HG03558 (cell line): ENCODE data around the gene SCGB2A2.

Experiments
- ATAC-seq: cut with Tn5 transposase; IDR thresholded peaks from one replicate; pipeline ENCODE4 v1.9.1; 2021; ENCODE audit warnings: moderate number of reproducible peaks; ENCODE audit not compliant: unreplicated experiment; ENCODE audit errors: extremely low read depth

SCGB2A2 gene

GRCh38 chr11:62295504-62295903 is 25.5 kb downstream of the SCGB2A2 start:
- ATAC-seq, result no peak

- ATAC-seq, result no peak
Observed at GRCh38 chr11:62298975-62299374, 29.0 kb downstream of the SCGB2A2 start, which contains the start of gene SCGB1D4. SCGB1D4 (minus strand) TSS chr11:62299075; CDS start chr11:62299010, 65 bp downstream.

- no peak for ATAC-seq
Observed at GRCh38 chr11:62306227-62306626, 36.3 kb downstream of the SCGB2A2 start.

DNA sequence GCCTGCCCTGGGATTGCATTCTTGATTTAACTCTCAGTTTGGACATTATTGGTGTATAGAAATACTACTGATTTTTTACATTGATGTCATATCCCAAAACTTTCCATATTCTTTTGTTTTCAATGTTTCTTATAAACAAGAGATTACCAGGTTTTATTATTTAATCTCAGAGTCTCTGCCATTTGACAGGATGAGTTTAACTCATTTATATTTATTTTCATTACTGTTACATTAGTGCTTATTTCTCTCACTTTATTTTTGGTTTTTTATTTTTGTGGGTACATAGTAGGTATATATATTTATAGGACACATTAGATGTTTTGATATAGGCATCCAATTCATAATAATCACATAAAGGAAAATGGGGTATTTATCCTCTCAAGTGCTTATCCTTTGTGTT is 38.0 kb downstream of the SCGB2A2 start:
- ATAC-seq, result no peak

- ATAC-seq, result no peak
Observed at GRCh38 chr11:62309991-62310390, 40.0 kb downstream of the SCGB2A2 start.

- ATAC-seq, result no peak
Observed at GRCh38 chr11:62315431-62315830, 45.5 kb downstream of the SCGB2A2 start.

DNA sequence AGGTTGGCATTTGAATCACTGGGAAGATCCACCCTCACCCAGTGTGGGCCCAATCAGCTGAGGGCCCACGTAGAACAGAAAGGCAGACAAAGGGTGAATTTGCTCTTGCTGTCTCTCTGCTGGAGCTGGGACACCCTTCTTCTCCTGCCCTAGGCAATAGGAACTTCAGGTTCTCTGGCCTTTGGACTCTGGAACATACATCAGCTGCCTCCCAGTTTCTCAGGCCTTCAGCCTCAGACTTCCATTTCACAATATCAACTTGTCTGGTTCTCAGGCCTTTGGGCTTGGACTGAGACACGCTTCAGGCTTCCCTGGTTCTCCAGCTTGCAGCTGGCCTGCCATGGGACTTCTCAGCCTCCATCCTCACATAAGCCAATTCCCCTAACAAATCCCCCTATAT is 52.6 kb downstream of the SCGB2A2 start:
- no peak for ATAC-seq
